Effector memory CD8-positive, alpha-beta T cell (primary cell): ENCODE measurements around the gene MAFF.

Experiments used
- ATAC-seq: fragments of 150-1000 bp; cut with Tn5 transposase; replicated peaks from 2 replicates; pipeline ENCODE4 v1.10.0; 2021; ENCODE audit warnings: mild to moderate bottlenecking, moderate library complexity
- DNase-seq, 3 experiments: peaks; one replicate each; pipeline ENCODE4 v3.0.0; 2021
- H3K27ac Mint-ChIP-seq, 2 donors: one replicate each; pipeline ENCODE4 v1.8.0; 2022; ENCODE audit warnings: mild to moderate bottlenecking in 2 of 2, mixed read lengths in 2 of 2, moderate library complexity in 2 of 2
- H3K27me3 Mint-ChIP-seq, 2 donors: one replicate each; pipeline ENCODE4 v1.8.0; 2022; ENCODE audit warnings: mixed read lengths in 2 of 2
- H3K36me3 Mint-ChIP-seq: one replicate; pipeline ENCODE4 v1.8.0; 2022; ENCODE audit warnings: mild to moderate bottlenecking, moderate library complexity, mixed read lengths; ENCODE audit not compliant: insufficient read depth
- H3K4me1 Mint-ChIP-seq, 2 donors: one replicate each; pipeline ENCODE4 v1.8.0; 2022; ENCODE audit warnings: low read depth in 2 of 2, mixed read lengths in 2 of 2
- H3K4me3 Mint-ChIP-seq, 2 donors: one replicate each; pipeline ENCODE4 v1.8.0; 2022; ENCODE audit warnings: mild to moderate bottlenecking in 2 of 2, mixed read lengths in 2 of 2, moderate library complexity in 2 of 2
- H3K9me3 Mint-ChIP-seq, 2 donors: one replicate each; pipeline ENCODE4 v1.8.0; 2022; ENCODE audit warnings: mixed read lengths in 2 of 2

MAFF gene

DNA sequence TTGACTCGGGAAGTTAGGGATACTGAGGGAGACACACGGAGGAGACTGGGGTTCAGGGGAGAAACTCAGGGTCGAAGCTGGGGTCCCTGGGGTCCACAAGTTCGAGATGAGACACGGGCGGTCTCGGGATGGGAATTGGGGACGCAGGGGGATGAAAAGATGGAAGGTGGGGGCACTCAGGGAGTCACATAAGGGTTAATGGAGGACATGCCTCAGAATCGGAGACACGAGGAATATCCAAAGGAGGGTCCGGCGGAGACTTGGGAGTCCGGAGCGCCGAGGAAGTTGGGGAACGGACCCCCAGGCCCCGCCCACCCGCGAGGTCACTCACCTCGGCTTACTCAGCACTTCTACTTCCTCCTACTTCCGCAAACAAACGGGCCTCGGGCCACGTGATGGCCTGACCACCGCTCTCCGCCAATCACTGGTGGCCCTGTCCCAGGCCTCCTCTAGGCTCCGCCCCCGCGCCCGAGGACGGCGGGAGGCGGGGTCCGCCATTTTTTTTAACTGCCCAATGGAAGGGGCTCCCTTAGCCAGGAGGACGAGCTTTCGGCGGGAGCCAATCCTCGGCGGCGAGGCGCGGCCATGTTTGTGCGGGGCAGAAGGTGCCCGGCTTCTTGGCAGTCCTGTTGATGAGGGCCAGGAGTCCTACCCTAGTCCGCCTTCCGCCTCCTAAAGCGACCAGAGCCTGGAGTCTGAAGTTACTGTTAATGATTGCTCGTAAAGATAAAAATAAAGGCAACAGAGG is 20.2 kb upstream of the MAFF start, which contains the start of gene PLA2G6:
PLA2G6 (minus strand) TSS at position 378 of the 748 bp plus-strand sequence. CDS start 12,404 bp downstream, outside the sequence.
- DNase-seq (peak; percentile 95 to 97 (median 95)), ATAC-seq (peak; percentile 85)
- Mint-ChIP-seq H3K4me1 (peaks cover 30 to 39% of the 10 kb centered on the region in 2 donors), H3K36me3 (peaks cover 18% of the 10 kb centered on the region), H3K9me3 (no peaks in the 10 kb centered on the region), H3K27ac (peak within 1 kb of the TSS; percentile 94 to 96), H3K4me3 (peak within 1 kb of the TSS; percentile 88 to 97), H3K27me3 (no peaks in the 10 kb centered on the region)

DNA sequence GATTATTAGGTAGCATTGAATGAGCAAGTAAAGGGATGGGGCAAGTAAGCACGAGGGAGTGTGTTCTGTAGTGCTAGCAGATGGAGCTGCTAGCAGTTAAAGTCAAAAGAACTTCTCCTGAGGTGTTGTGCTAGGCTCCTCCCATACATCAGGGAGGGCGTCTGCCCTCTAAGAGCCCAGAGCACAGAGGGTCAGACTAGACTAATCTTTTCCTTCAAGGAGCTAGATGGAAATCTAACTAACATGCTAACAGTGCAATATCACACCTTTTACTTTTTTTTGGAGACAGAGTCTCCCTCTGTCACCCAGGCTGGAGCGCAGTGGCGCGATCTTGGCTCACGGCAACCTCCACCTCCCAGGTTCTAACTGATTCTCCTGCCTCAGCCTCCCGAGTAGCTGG is 17.0 kb upstream of the MAFF start:
- ATAC-seq: no peak
- Mint-ChIP-seq H3K4me1 (peaks cover 21 to 24% of the 10 kb centered on the region in 2 donors), H3K27ac (no peak overlapping the region), H3K27me3 (no peaks in the 10 kb centered on the region), H3K9me3 (no peaks in the 10 kb centered on the region), H3K4me3 (no peak overlapping the region), H3K36me3 (peaks cover 12% of the 10 kb centered on the region)
- DNase-seq: no peak

DNA sequence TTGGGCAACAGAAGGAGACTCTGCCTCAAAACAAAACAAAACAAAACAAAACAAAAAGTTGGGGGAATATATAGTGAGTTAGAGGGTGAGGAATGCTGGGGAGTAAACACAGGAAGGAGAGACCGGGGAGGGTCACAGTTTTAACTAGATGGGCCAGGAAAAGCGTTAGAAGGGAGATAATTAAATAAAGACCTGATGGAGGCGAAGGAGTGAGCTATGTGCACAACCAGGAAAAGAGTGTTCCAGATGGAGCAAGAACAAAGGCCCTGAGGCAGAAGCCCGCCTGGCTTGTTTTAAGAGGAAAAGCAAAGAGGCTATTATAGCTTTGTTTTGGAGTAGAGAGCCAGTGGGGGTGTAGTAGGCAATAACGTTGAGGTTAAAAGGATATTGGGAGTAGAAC is 15.4 kb upstream of the MAFF start:
- H3K9me3 Mint-ChIP-seq: no peaks in the 10 kb centered on the region
- peaks cover 7% of the 10 kb centered on the region for H3K36me3 Mint-ChIP-seq
- ATAC-seq (no peak), DNase-seq (no peak)
- peaks cover 4 to 7% of the 10 kb centered on the region in 2 donors for H3K4me1 Mint-ChIP-seq
- H3K27me3 Mint-ChIP-seq: no peaks in the 10 kb centered on the region
- no peak overlapping the region for H3K27ac Mint-ChIP-seq
- H3K4me3 Mint-ChIP-seq: no peak overlapping the region

GRCh38 chr22:38187413-38188212 is 14.2 kb upstream of the MAFF start:
- H3K4me3 Mint-ChIP-seq: no peak overlapping the region
- H3K27ac Mint-ChIP-seq: no peak overlapping the region
- ATAC-seq: no peak
- H3K9me3 Mint-ChIP-seq: no peaks in the 10 kb centered on the region
- H3K4me1 Mint-ChIP-seq: no peaks in the 10 kb centered on the region
- H3K36me3 Mint-ChIP-seq: peaks cover 2% of the 10 kb centered on the region
- H3K27me3 Mint-ChIP-seq: peaks cover 5 to 10% of the 10 kb centered on the region in 2 donors
- no peak for DNase-seq

GRCh38 chr22:38189104-38189503 is 12.7 kb upstream of the MAFF start:
- ATAC-seq (no peak), DNase-seq (no peak)
- Mint-ChIP-seq H3K27ac (no peak overlapping the region), H3K27me3 (peaks cover 14 to 18% of the 10 kb centered on the region in 2 donors), H3K9me3 (no peaks in the 10 kb centered on the region), H3K4me1 (no peaks in the 10 kb centered on the region), H3K36me3 (peaks cover 2% of the 10 kb centered on the region), H3K4me3 (no peak overlapping the region)

DNA sequence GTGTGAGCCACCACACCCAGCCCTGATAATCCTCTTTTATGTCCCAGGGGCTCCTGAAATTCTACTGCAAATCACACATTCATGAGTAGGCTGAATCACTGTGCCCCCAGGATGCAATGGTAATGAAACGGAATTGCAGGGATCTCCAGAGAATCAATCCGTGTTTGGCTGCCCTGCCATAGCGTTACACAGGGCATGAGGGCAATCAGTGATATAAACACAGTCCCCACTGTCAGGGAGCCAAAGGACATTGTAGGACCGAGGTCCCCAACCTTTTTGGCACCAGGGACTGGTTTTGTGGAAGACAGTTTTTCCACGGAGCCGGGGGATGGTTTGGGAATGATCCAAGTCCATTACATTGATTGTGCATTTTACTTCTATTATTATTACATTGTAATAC is 11.2 kb upstream of the MAFF start:
- Mint-ChIP-seq H3K27me3 (peaks cover 14 to 23% of the 10 kb centered on the region in 2 donors), H3K36me3 (peaks cover 2% of the 10 kb centered on the region), H3K27ac (no peak overlapping the region), H3K4me1 (peaks cover 0 to 3% of the 10 kb centered on the region in 2 donors), H3K9me3 (no peaks in the 10 kb centered on the region), H3K4me3 (no peak overlapping the region)
- DNase-seq (no peak), ATAC-seq (no peak)

DNA sequence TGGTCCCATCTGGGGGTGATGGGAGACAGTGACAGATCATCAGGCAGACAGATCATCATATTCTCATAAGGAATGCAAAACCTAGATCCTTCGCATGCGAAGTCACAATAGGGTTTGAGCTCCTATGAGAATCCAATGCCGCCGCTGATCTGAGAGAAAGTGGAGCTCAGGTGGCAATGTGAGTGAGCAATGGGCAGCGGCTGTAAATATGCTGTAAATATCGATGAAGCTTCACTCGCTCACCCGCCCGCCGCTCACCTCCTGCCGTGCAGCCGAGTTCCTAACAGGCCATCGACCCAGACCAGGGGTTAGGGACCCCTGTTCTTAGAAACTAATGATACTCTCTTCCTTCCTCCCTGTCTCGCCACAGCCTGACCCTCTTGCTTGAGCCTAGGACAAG is 10.7 kb upstream of the MAFF start:
- ATAC-seq: no peak
- no peak overlapping the region for H3K27ac Mint-ChIP-seq
- no peak for DNase-seq
- peaks cover 0 to 3% of the 10 kb centered on the region in 2 donors for H3K4me1 Mint-ChIP-seq
- H3K36me3 Mint-ChIP-seq: peaks cover 2% of the 10 kb centered on the region
- H3K27me3 Mint-ChIP-seq: peaks cover 14 to 23% of the 10 kb centered on the region in 2 donors
- no peaks in the 10 kb centered on the region for H3K9me3 Mint-ChIP-seq
- no peak overlapping the region for H3K4me3 Mint-ChIP-seq

- Mint-ChIP-seq H3K27me3 (peaks cover 14 to 23% of the 10 kb centered on the region in 2 donors), H3K4me1 (peaks cover 0 to 3% of the 10 kb centered on the region in 2 donors), H3K4me3 (no peak overlapping the region), H3K27ac (no peak overlapping the region), H3K9me3 (no peaks in the 10 kb centered on the region), H3K36me3 (peaks cover 2% of the 10 kb centered on the region)
- ATAC-seq: no peak
- DNase-seq: no peak
Measured at GRCh38 chr22:38191731-38192474, 9.9 kb upstream of the MAFF start.

DNA sequence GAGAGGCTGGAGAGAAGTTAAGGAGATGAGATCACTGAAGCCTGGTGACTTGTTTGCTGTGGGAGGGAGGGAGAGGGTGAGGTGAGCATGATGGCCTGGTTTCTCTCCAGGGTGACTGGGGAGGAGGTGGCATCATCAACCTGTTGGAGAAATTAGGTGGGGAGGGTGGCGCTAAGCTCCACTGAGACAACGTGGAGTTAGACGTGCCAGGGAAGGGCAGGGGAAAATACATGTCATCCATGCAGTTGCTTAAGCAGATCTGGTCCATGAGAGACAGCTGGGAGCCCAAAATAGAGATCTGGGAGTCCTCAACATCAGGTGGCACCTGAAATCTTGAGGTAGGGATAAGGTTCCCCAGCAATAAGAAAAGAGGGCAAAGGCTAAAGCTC is 9.3 kb upstream of the MAFF start:
- Mint-ChIP-seq H3K36me3 (peaks cover 2% of the 10 kb centered on the region), H3K27ac (peak overlapping the region; percentile 13 to 16), H3K9me3 (no peaks in the 10 kb centered on the region), H3K27me3 (peaks cover 14 to 23% of the 10 kb centered on the region in 2 donors), H3K4me3 (no peak overlapping the region), H3K4me1 (peaks cover 0 to 3% of the 10 kb centered on the region in 2 donors)
- DNase-seq (no peak), ATAC-seq (no peak)

DNA sequence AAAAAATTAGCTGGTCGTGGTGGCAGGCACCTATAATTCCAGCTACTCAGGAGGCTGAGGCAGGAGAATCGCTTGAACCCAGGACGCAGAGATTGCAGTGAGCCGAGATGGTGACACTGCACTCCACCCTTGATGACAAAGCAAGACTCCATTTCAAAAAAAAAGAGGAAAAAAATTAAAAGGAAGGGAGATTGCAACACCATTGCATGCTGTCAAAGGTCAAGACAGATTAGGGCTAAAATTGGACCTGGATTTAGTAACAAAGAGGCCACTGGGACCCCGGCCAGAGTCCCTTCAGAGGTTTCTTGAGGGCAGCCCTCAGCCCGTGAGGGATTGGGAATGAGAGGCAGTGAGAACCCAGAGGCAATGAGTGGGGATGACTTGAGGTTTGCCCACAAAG is 8.2 kb upstream of the MAFF start:
- no peak overlapping the region for H3K4me3 Mint-ChIP-seq
- peaks cover 2% of the 10 kb centered on the region for H3K36me3 Mint-ChIP-seq
- peak overlapping the region in 1 of 2 donors; percentile 63 for H3K27ac Mint-ChIP-seq
- ATAC-seq (no peak), DNase-seq (no peak)
- peaks cover 14 to 23% of the 10 kb centered on the region in 2 donors for H3K27me3 Mint-ChIP-seq
- H3K9me3 Mint-ChIP-seq: no peaks in the 10 kb centered on the region
- H3K4me1 Mint-ChIP-seq: peaks cover 0 to 3% of the 10 kb centered on the region in 2 donors

DNA sequence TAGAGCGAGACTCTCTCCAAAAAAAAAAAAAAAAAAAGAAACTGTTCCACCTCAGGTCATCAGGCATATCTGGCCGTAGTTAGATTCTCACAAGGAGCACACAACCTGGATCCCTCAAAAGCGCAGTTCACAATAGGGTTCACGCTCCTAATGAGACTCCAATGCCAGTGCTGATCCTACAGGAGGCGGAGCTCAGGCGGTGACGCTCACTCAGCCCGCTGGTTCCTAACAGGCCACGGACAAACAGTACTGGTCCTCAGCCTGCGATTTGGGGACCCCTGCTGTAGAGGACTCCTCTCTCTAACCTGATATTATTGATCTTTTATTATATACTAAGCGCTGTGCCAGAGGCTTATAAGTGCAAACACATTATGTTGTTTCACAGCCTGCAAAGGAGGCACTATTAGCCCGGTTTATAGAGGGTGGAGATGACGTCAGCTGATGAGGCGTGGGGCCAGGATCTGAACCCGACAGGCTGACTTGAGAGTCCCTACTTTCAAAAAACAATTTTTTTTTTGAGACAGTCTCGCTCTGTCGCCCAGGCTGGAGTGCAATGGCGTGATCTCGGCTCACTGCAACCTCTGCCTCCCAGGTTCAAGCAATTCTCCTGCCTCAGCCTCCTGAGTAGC is 4.9 kb upstream of the MAFF start:
- Mint-ChIP-seq H3K27me3 (peaks cover 10 to 23% of the 10 kb centered on the region in 2 donors), H3K4me3 (no peak overlapping the region), H3K36me3 (peaks cover 21% of the 10 kb centered on the region), H3K9me3 (no peaks in the 10 kb centered on the region), H3K27ac (no peak overlapping the region), H3K4me1 (peaks cover 13% of the 10 kb centered on the region in 2 donors)
- ATAC-seq: no peak
- no peak for DNase-seq

DNA sequence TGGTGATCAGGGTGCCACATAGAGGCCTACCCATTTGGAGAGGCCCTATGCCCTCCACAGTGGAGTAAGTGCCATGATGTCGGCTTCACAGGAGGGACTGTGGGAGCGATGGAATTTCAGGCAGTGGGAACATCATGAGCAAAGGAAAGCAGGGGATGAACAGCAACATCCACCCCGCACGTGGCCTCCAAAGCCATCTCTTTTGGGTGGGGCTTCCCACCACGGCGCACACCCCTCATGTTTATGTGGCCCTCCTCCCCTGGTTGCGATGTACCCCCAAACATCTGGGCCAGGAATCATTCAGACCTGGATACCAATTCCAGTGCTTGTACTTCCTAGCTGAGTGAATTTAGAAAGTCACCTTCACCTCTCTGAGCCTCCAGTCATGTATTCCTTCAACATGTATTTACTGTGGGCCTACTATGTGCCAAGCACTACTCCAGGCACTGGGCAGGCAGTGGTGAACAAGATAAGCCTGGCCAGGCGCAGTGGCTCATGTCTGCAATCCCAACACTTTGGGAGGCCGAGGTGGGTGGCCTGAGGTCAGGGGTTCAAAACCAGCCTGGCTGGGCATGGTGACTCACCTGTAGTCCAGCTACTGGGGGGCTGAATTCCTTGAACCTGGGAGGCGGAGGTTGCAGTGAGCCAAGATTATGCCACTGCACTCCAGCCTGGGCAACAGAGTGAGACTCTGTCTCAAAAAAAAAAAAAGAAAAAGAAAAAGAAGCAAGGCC is 1.8 kb upstream of the MAFF start:
- peaks cover 42% of the 10 kb centered on the region for H3K36me3 Mint-ChIP-seq
- no peak for ATAC-seq
- DNase-seq: no peak
- H3K27ac Mint-ChIP-seq: peak overlapping the region; percentile 91 to 93
- H3K4me3 Mint-ChIP-seq: peak overlapping the region in 1 of 2 donors; percentile 46
- no peaks in the 10 kb centered on the region for H3K9me3 Mint-ChIP-seq
- no peaks in the 10 kb centered on the region for H3K27me3 Mint-ChIP-seq
- peaks cover 29 to 30% of the 10 kb centered on the region in 2 donors for H3K4me1 Mint-ChIP-seq
